Activated effector memory CD4-positive, alpha-beta T cell treated with Interleukin-2 at 50 U/mL for 16 hours (primary cell): ENCODE measurements around the gene SCAF4.
"Not testable (repeated sequence)": the region's sequence is repeated elsewhere in the genome, so short reads cannot be mapped to it uniquely, and the experiment has no call there.

Source experiments
- DNase-seq: peaks from one replicate; pipeline ENCODE4 v3.0.0-alpha.2; 2020

Gene SCAF4

GRCh38 chr21:31731857-31732596 lies at the start of gene SCAF4:
TSS of gene SCAF4 (minus strand) at chr21:31732118. CDS start at chr21:31731692, 426 bp downstream.
- peak; percentile 79 for DNase-seq

DNA sequence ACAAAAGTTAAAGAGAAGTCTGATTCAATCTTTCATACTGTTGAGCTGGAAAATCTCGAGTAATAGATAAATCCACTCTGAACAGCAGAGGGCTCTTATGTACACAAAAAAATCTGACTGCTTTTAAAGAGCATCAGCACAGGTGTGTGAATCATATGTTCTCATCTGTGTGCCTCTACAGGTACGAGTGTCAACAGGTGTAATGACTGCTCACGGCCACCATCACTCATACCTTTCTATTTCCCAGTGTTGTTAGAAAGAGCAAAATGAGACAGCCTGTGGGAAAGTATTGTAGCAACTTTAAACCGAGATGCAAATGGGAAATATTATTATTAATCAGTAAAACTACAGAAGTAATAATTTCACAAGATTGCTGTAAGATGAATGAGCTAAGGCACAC lies 49.0 kb upstream of the SCAF4 start:
- DNase-seq: no peak

DNA sequence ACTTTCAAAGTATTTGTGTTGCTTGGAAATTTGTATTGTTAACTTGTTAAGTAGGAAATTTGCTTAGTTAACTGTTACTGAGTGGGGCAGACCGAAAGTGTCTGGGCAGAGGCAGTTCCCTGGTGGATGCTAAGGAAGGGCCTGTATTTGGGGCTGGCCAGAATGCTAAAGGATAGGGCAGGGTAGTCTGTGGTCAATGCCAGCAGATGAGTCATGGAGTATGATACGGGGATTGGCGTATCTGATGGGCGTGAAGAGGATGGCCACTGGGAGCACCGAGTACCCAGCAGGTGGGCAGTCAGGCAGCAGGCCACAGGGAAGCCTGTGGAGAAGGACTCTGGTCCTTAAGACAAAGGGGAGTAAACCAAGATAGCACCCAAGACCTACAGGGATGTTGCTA lies 46.6 kb upstream of the SCAF4 start:
- DNase-seq: no peak

GRCh38 chr21:31777857-31778256 lies 45.9 kb upstream of the SCAF4 start:
- DNase-seq: no peak

DNA sequence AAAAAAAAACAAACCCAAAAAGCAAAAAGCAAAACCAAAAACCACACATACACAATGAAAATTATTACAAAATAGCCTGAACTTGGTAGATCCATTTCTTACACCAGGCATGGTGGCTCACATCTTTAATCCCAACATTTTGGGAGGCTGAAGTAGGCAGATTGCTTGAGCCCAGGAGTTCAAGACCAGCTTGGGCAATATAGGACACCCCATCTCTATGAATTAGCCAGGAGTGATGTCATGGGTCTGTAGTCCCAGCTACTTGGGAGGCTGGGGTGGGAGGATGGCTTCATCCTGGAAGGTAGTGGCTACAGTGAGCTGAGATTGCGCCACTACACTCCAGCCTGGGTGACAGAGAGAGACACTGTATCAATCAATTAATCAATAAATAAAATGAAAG lies 42.1 kb upstream of the SCAF4 start:
- DNase-seq: no peak

DNA sequence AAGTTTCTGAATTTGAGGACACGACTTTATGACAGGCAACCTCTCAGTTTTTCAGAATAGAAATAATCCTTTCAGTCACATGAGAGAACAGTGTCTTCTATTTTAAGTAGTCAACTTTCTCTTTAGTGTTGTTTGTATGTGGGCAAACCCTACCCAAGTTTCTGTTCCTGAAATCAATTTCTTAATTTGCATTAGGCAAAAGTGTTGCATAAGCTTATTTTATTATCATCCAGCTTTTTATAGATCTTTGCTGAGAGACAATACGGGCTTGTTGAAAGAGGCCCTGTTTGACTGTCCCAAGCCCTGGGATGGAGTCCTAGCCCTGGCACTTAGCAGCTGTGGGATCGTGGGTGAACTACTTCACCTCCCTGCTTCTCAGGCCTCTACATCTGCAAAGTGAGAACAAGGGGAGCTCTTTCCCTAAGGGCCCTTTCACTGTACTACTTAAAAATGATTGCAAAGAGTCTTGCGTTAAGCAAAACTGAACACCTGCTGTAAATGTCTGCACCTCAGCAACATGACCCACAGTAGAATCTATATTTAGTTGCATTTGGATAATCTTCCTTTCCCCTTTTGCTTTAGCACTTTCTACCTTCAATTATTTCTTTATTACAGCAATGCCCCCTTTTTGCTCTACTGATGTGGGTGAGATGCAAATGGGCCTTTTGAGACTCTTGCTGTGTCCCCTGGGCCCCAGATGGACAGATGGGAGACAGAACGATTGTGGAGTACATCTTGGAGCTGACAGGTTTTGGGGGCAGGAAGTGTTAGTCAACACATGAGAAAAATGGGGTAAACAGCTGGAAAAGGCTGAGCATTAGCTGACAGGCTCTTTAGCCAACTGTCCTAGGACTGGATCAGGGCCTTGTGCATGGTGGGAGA lies 41.0 kb upstream of the SCAF4 start:
- DNase-seq: no peak

- DNase-seq: no peak
Observed at GRCh38 chr21:31771685-31772084, 39.8 kb upstream of the SCAF4 start.

DNA sequence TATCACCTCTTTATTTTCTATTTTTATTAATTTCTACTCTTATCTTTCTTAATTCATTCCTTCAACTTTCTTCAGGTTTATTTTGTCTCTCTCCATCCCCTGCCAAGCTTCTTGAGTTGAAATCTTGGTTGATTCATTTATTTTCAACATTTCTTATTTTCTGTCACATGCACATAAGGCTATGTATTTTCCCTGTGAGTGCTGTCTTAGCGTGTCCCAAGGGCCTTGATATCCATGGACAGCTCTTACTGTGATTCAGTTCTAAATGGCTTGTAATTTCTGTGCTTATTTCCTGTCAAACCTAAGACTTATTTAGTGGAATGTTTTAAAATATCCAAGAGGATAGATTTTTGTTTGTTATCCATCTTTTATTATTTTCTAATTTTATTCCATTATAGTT lies 36.8 kb upstream of the SCAF4 start:
- DNase-seq: no peak

DNA sequence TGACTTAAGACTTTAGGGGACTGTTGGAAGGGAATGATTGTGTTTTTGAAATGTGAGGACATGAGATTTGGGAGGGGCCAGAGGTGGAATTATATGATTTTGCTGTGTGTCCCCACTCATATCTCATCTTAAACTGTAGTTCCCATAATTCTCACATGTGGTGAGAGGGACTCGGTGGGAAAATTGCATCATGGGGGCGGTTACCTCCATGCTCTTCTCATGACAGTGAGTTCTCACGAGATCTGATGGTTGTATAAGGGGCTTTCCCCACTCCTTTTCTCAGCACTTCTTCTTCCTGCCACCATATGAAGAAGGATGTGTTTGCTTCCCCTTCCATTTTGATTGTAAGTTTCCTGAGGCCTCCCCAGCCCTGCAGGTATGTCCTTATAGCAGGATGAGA lies 35.0 kb upstream of the SCAF4 start:
- no peak for DNase-seq

DNA sequence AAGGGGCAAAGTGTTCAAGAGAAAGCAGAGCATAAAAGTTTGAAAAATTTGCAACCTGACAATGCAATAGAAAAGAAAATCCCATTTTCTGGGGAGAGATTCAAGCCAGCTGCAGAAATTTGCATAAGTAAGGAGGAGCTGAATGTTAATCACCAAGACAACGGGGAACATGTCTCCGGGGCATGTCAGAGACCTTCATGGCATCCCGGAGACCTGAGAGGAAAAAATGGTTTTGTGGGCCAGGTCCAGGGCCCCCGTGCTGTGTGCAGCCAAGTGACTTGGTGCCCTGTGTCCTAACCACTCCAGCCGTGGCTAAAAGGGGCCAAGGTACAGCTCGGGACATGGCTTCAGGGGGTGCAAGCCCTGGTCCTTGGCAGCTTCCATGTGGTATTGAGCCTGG lies 33.9 kb upstream of the SCAF4 start:
- not testable (repeated sequence) for DNase-seq

DNA sequence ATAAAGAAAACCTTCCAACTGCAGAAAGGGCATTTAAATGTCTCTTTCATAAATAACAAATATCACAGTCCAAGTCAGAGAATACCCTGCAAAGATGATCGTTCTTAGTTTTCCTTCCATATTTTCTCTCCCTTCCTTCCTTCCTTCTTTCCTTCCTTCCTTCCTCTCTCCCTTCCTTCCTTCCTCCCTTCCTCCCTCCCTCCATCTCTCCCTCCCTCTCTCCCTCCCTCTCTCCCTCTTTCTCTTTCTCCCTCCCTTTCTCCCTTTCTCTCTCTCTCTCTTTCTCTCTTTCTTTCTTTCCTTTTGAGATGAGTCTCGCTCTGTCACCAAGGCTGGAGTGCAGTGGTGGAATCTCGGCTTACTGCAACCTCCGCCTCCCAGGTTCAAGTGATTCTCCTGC lies 29.0 kb upstream of the SCAF4 start:
- no peak for DNase-seq

DNA sequence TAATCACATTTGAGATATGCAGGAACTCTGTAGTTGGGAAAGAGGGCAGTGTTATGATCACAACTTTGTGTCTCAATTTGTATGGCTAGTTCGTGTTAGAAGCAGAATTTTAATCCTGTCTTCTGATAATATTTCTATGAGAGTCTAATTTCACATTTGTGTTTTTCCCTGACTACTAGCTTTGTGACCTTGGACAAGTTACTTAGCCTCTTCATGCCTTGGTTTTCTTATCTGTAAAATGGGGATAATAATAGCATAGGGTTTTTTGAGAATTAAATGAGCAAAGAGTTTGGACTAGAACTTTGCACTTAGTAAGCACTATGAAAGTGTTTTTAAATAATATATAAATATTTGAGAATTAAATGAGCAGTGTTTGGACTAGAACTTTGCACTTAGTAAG lies 24.9 kb upstream of the SCAF4 start:
- no peak for DNase-seq

- no peak for DNase-seq
Observed at GRCh38 chr21:31755027-31755426, 23.1 kb upstream of the SCAF4 start.

DNA sequence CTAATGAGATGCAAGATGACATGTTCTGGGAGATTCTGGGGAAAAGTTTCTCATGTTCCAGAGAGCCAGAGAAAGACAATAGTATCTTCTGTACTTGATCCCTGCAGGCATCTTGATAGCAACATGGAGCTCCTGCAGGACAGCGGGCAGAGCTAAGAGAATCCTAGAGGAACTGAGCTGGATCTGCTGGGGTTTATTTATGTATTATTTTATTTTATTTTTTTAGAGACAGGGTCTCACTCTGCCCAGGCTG lies 22.7 kb upstream of the SCAF4 start:
- DNase-seq: no peak

DNA sequence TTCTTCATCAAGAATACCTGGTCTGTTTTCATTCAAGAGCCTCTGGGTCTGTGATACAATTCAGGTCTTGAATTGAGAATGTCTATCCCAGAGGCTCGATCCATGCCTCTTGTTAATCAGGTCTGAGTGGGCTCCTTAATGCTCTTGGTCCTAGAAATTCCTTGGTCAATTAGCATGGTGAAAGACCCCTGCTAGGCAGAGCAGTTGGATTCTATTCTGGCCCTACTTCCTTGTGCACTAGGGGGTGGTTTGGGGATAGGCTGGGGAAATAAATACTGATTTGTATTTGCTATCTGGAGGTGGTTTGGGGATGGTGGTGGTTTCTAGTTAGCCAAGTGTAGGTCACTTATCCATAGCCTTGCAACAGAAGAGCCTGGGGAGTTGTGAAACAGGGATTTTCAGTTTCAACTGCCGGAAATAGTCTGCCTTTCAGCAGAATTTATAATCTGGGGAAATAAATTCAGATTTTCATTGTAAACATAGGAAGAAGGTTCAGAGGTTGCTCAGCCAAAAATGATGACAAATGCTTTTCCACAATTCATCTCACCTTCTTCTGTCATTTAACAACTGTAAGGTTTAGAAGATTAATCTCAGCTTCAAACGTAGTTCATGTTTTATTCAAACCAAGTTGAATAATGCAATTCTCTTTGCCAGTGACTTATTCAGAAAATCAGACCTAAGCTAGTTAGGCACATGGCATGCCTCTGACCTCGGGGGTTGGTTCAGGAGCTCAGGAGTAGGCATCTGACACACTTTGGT lies 22.2 kb upstream of the SCAF4 start:
- DNase-seq: no peak

- no peak for DNase-seq
Observed at GRCh38 chr21:31752967-31753366, 21.0 kb upstream of the SCAF4 start.

- DNase-seq: no peak
Observed at GRCh38 chr21:31752352-31752751, 20.4 kb upstream of the SCAF4 start.

GRCh38 chr21:31750843-31751242 lies 18.9 kb upstream of the SCAF4 start:
- no peak for DNase-seq

DNA sequence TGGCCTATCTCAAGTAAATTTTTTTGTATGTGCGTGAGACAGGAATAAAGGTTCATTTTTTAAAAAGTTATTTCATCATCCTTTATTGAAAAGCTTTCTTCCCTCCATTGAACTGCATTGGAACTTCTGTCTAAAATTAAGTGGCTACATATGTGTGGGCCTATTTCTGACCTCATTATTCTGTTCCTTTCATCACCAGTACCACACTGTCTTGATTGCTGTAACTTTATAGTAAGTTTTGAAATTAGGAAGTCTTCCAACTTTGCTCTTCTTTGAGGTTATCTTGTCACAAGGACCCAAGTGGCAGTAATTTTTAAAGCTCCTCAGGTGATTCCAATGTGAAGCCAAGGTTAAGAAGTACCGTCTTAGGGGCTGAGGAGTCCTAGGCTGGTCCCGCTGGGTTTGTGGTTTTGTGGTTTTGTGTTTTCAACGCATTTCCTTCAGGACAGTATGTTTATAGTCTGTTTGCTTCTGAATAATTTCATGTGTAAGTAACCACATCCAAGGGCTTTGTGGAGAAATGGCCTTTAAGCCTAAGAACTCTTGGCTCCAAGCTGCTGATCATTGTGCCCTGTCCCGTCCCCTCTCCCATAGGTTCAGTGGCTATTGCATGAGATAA lies 12.4 kb upstream of the SCAF4 start:
- no peak for DNase-seq

GRCh38 chr21:31743712-31744111 lies 11.8 kb upstream of the SCAF4 start:
- no peak for DNase-seq

GRCh38 chr21:31741116-31741515 lies 9.2 kb upstream of the SCAF4 start:
- no peak for DNase-seq

- not testable (repeated sequence) for DNase-seq
Observed at GRCh38 chr21:31737586-31738397, 5.9 kb upstream of the SCAF4 start.
